Left lung (tissue), 14 donors: ENCODE results near the gene GPSM3. TPM values are rescaled to one million over a fixed set of nuclear protein-coding genes. Genes with fewer than 3 reads are reported as not detected.

ENCODE experiments used
- ATAC-seq: fragments of 200-7000 bp; cut with Tn5 transposase; one replicate; pipeline ENCODE4 v1.9.1; 2020; ENCODE audit warnings: moderate library complexity
- DNase-seq, 4 donors: peaks; one replicate each; pipeline ENCODE4 v3.0.0-alpha.2; 2013 to 2020
- H3K27ac ChIP-seq, 2 donors: fragments of 200-600 bp; sonication (generic) in 1 of 2; one replicate each; pipeline versions ENCODE4 v1.5.0 to v1.8.0; 2020 to 2021
- H3K27me3 ChIP-seq, 2 donors: fragments of 200-600 bp; sonication (generic) in 1 of 2; one replicate each; pipeline versions ENCODE4 v1.5.0 to v1.8.0; 2020 to 2021
- H3K36me3 ChIP-seq, 2 donors: fragments of 200-600 bp; sonication (generic) in 1 of 2; one replicate each; pipeline versions ENCODE4 v1.5.0 to v1.8.0; 2020 to 2021
- H3K4me1 ChIP-seq, 2 donors: fragments of 200-600 bp; one replicate each; pipeline ENCODE4 v1.8.0; 2021
- H3K4me3 ChIP-seq, 2 donors: fragments of 200-600 bp; sonication (generic) in 1 of 2; one replicate each; pipeline versions ENCODE4 v1.5.0 to v1.8.0; 2020 to 2021; ENCODE audit warnings: mild to moderate bottlenecking in 1 of 2
- H3K9me3 ChIP-seq, 2 donors: fragments of 200-600 bp; sonication (generic) in 1 of 2; one replicate each; pipeline versions ENCODE4 v1.5.0 to v1.8.0; 2020 to 2021
- intact Hi-C, 2 donors: fragments of 100-400 bp; cut with DNase I; formaldehyde crosslinking; loops; one replicate each; pipeline versions ENCODE4 v1.11.2 to v1.14.2; 2022
- long read RNA-seq, 12 donors: library from polyadenylated mRNA in 2 of 12; unstranded in 2 of 12; transcript quantifications; one replicate each; pipeline ENCODE4 v2.0.0 and lab custom pipeline, GENCODE V29; 2019 to 2026
- polyA plus RNA-seq, 6 donors: library from polyadenylated mRNA; unstranded; fragments of 120-200 nt; gene quantifications; one replicate each; pipeline ENCODE4 v1.2.1, GENCODE V29; 2013; ENCODE audit not compliant: insufficient read length in 6 of 6
- total RNA-seq, 2 donors: library from RNA; stranded (reverse); fragmentation: NEBNext Ultra II Directional; extraction: Animal tissue kit (Norgen Biotek cat#: 25700); gene quantifications; one replicate each; pipeline ENCODE4 v1.2.1, GENCODE V29; 2021
- TF ChIP-seq, protein P1 (sequence below), 2 donors: fragments of 200-600 bp; sonication (generic) in 1 of 2; IDR thresholded peaks; one replicate each; pipeline versions ENCODE4 v1.5.0 to v1.8.0; 2021; ENCODE audit warnings: antibody characterized with exemption in 2 of 2
- donor health status: DM: no; HTN: yes; CAD: no.
- donor health status: DM: no; HTN: no; CAD: no.

GPSM3 gene, protein sequence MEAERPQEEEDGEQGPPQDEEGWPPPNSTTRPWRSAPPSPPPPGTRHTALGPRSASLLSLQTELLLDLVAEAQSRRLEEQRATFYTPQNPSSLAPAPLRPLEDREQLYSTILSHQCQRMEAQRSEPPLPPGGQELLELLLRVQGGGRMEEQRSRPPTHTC
- total RNA-seq (10 to 100 TPM; 24.4 to 81.7 TPM), polyA plus RNA-seq (10 to 100 TPM; 15.9 to 21.3 (median 18.6) TPM)
- long read RNA-seq, donor 1, transcript GPSM3-206 (4 exons, 1,476 nt) = major isoform, 15 of 21 reads
- long read RNA-seq, donor 1, partial matches to known transcripts = 5 of 21 reads
- long read RNA-seq, donor 1, other reads (novel, unspliced or antisense) = 0 of 21 reads
- long read RNA-seq, donor 2, transcript GPSM3-206 (4 exons, 1,476 nt) = major isoform, 5 of 7 reads
- long read RNA-seq, donor 2, partial matches to known transcripts = 0 of 7 reads
- long read RNA-seq, donor 2, other reads (novel, unspliced or antisense) = 0 of 7 reads
- long read RNA-seq, donor 3, transcript GPSM3-206 (4 exons, 1,476 nt) = major isoform, 8 of 8 reads
- long read RNA-seq, donor 3, partial matches to known transcripts = 0 of 8 reads
- long read RNA-seq, donor 3, other reads (novel, unspliced or antisense) = 0 of 8 reads
- long read RNA-seq, donor 4, partial matches to known transcripts = 1 of 4 reads
- long read RNA-seq, donor 4, other reads (novel, unspliced or antisense) = 0 of 4 reads
- long read RNA-seq, donor 5, transcript GPSM3-206 (4 exons, 1,476 nt) = major isoform, 5 of 5 reads
- long read RNA-seq, donor 5, partial matches to known transcripts = 0 of 5 reads
- long read RNA-seq, donor 5, other reads (novel, unspliced or antisense) = 0 of 5 reads
- long read RNA-seq, donor 6, transcript GPSM3-206 (4 exons, 1,476 nt) = major isoform, 12 of 20 reads
- long read RNA-seq, donor 6, partial matches to known transcripts = 7 of 20 reads
- long read RNA-seq, donor 6, other reads (novel, unspliced or antisense) = 0 of 20 reads
- long read RNA-seq, donor 7, partial matches to known transcripts = 0 of 3 reads
- long read RNA-seq, donor 7, other reads (novel, unspliced or antisense) = 0 of 3 reads
- long read RNA-seq, donor 8, transcript GPSM3-206 (4 exons, 1,476 nt) = major isoform, 6 of 7 reads
- long read RNA-seq, donor 8, partial matches to known transcripts = 0 of 7 reads
- long read RNA-seq, donor 8, other reads (novel, unspliced or antisense) = 0 of 7 reads
- long read RNA-seq, donor 9, partial matches to known transcripts = 0 of 1 reads
- long read RNA-seq, donor 9, other reads (novel, unspliced or antisense) = 0 of 1 reads
- long read RNA-seq, donor 10, transcript GPSM3-206 (4 exons, 1,476 nt) = major isoform, 8 of 11 reads
- long read RNA-seq, donor 10, partial matches to known transcripts = 3 of 11 reads
- long read RNA-seq, donor 10, other reads (novel, unspliced or antisense) = 0 of 11 reads
- long read RNA-seq, donor 11, partial matches to known transcripts = 0 of 2 reads
- long read RNA-seq, donor 11, other reads (novel, unspliced or antisense) = 0 of 2 reads
- long read RNA-seq, donor 12, transcript GPSM3-206 (4 exons, 1,476 nt) = major isoform, 12 of 12 reads
- long read RNA-seq, donor 12, partial matches to known transcripts = 0 of 12 reads
- long read RNA-seq, donor 12, other reads (novel, unspliced or antisense) = 0 of 12 reads

- DNase-seq (peak in 3 of 4 donors; percentile 50 to 92 (median 78)), ATAC-seq (no peak)
- peaks cover 26 to 84% of the 10 kb centered on the region in 2 donors for H3K4me1 ChIP-seq
- TF ChIP-seq, protein P1, sequence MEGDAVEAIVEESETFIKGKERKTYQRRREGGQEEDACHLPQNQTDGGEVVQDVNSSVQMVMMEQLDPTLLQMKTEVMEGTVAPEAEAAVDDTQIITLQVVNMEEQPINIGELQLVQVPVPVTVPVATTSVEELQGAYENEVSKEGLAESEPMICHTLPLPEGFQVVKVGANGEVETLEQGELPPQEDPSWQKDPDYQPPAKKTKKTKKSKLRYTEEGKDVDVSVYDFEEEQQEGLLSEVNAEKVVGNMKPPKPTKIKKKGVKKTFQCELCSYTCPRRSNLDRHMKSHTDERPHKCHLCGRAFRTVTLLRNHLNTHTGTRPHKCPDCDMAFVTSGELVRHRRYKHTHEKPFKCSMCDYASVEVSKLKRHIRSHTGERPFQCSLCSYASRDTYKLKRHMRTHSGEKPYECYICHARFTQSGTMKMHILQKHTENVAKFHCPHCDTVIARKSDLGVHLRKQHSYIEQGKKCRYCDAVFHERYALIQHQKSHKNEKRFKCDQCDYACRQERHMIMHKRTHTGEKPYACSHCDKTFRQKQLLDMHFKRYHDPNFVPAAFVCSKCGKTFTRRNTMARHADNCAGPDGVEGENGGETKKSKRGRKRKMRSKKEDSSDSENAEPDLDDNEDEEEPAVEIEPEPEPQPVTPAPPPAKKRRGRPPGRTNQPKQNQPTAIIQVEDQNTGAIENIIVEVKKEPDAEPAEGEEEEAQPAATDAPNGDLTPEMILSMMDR (IDR thresholded peaks at IDR 0.05) = no peak
- peak within 1 kb of the TSS; percentile 95 to 100 for H3K27ac ChIP-seq
- H3K4me3 ChIP-seq = peak within 1 kb of the TSS; percentile 21 to 78
- H3K9me3 ChIP-seq = no peaks in the 10 kb centered on the region
- intact Hi-C loops = no loop called here
- peaks cover 0 to 9% of the 10 kb centered on the region in 2 donors for H3K36me3 ChIP-seq
- no peaks in the 10 kb centered on the region for H3K27me3 ChIP-seq
Observed at GRCh38 chr6:32192608-32193039, at the start of gene GPSM3. Gene GPSM3, minus strand, starts transcription at chr6:32192643. Its CDS starts 130 bp downstream, at chr6:32192513.

- ATAC-seq = no peak
- TF ChIP-seq, protein P1 (IDR thresholded peaks at IDR 0.05) = no peak
- intact Hi-C loops = loop anchor here in 1 of 2 donors (5.0 to 10.0 kb wide), 2 partner anchors 123 to 174 kb away; no protein-coding TSS in a partner anchor
Observed at GRCh38 chr6:32240686-32241085, 48.2 kb upstream of the GPSM3 start.

GRCh38 chr6:32239462-32239861 lies 47.0 kb upstream of the GPSM3 start:
- Histone ChIP-seq H3K4me3 (no peak overlapping the region), H3K4me1 (peaks cover 0 to 5% of the 10 kb centered on the region in 2 donors), H3K27me3 (no peaks in the 10 kb centered on the region), H3K9me3 (no peaks in the 10 kb centered on the region), H3K36me3 (no peaks in the 10 kb centered on the region), H3K27ac (no peak overlapping the region)
- TF ChIP-seq, protein P1 (IDR thresholded peaks at IDR 0.05) = no peak
- intact Hi-C loops = no loop called here
- no peak for ATAC-seq
- no peak for DNase-seq

More at GRCh38 chr6:32240686-32241085, 48.2 kb upstream of the GPSM3 start:
- H3K4me1 ChIP-seq = peaks cover 0 to 10% of the 10 kb centered on the region in 2 donors
- H3K9me3 ChIP-seq = no peaks in the 10 kb centered on the region
- H3K36me3 ChIP-seq = no peaks in the 10 kb centered on the region
- no peak overlapping the region for H3K27ac ChIP-seq
- no peaks in the 10 kb centered on the region for H3K27me3 ChIP-seq
- H3K4me3 ChIP-seq = no peak overlapping the region
- DNase-seq = no peak

DNA sequence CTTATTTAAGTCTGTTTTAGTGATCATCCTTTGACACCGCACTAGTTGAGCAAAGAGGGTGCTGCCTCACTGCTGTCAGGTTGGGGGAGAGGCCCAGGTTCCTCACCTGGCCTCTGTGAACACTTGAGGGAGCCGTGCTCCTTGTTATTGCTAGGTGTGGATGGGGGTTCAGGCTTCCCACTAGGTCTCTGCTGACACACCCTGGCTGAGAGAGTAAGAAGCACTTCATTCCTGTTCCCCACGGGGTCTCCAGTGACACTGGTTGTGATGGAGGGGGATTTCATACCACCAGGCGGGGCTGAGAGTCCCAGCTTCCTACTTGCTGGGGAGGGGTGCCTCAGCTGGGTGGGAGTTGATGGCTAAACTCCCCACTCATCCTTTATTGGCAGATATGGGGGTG lies 42.5 kb upstream of the GPSM3 start:
- DNase-seq = no peak
- no peaks in the 10 kb centered on the region for H3K9me3 ChIP-seq
- H3K27me3 ChIP-seq = no peaks in the 10 kb centered on the region
- intact Hi-C loops = no loop called here
- H3K4me3 ChIP-seq = no peak overlapping the region
- peak overlapping the region in 1 of 2 donors; percentile 61 for H3K27ac ChIP-seq
- ATAC-seq = no peak
- TF ChIP-seq, protein P1 (IDR thresholded peaks at IDR 0.05) = no peak
- no peaks in the 10 kb centered on the region for H3K4me1 ChIP-seq
- no peaks in the 10 kb centered on the region for H3K36me3 ChIP-seq
